ENCODE measurements around the gene CLTCL1. TPM values are rescaled to one million over a fixed set of nuclear protein-coding genes. Genes with fewer than 3 reads are reported as not detected.

CLTCL1 gene
- total and polyA plus RNA-seq, 2 experiments from 2014 or later, result 6.6 to 15.1 TPM

GRCh38 chr22:19147195-19147780, 144.2 kb downstream of the CLTCL1 start:
- no peak overlapping the region for H3K27ac Mint-ChIP-seq
- Histone ChIP-seq H2AFZ (no peak overlapping the region), H3K36me3 (ENCODE audit: insufficient read depth) (no peaks in the 10 kb centered on the region), H3K4me2 (peak overlapping the region; percentile 55; the same call in 1 of the 2 replicates), H3F3A (replicated peaks; ENCODE audit: low read depth) (0 out of 2 replicates have a peak, but pooled peaks cover 18% of the 10 kb centered on the region), H3K9me2 (ENCODE audit: insufficient read depth) (no peaks in the 10 kb centered on the region), H3K4me1 (ENCODE audit: insufficient read depth) (peaks cover 4% of the 10 kb centered on the region; the same call in 1 of the 2 replicates), H3K27me3 (ENCODE audit: insufficient read depth) (peaks cover 71% of the 10 kb centered on the region), H4K20me1 (replicated peaks; ENCODE audit: insufficient read depth) (no peaks in the 10 kb centered on the region), H3K4me3 (no peak overlapping the region), H3K27ac (ENCODE audit: low read depth) (no peak overlapping the region), H3K79me2 (replicated peaks; ENCODE audit: insufficient read depth) (peaks cover 12% of the 10 kb centered on the region)
- peaks cover 24% of the 10 kb centered on the region for H3K4me1 Mint-ChIP-seq
- peaks cover 56% of the 10 kb centered on the region for H3K27me3 Mint-ChIP-seq (ENCODE audit: insufficient read depth, low read depth, poor library complexity)
- peak overlapping the region; percentile 37; the same call in 2 of the 3 replicates for H3K4me3 Mint-ChIP-seq
- ATAC-seq (peak; percentile 17), DNase-seq (ENCODE audit: low spot score) (peak; percentile 58)
- TF ChIP-seq ZNF331 (CRISPR knock-in tag; IDR thresholded peaks at IDR 0.05; ENCODE audit: low read depth), result no peak
- no peak for TF ChIP-seq ZNF114 (CRISPR knock-in tag; IDR thresholded peaks at IDR 0.05)
- no peak for TF ChIP-seq REST (IDR thresholded peaks at IDR 0.05; ENCODE audit: unreplicated experiment)
- TF ChIP-seq ETS1 (IDR thresholded peaks at IDR 0.05), result no peak
- no peak for TF ChIP-seq JUNB (IDR thresholded peaks at IDR 0.05; ENCODE audit: unreplicated experiment)
- peak in 1 of 2 experiments; percentile 25; a peak in 1 of 4 replicates for TF ChIP-seq CTCF (conservative IDR thresholded peaks at IDR 0.05; ENCODE audit: low read depth in 2 of 2)
- TF ChIP-seq POLR2AphosphoS5 (IDR thresholded peaks at IDR 0.05; ENCODE audit: low read depth), result no peak
- peaks cover 7% of the 10 kb centered on the region; the same call in 2 of the 3 replicates for H3K36me3 Mint-ChIP-seq (ENCODE audit: low read depth)
- peaks cover 10% of the 10 kb centered on the region; the same call in 2 of the 3 replicates for H3K9me3 Mint-ChIP-seq

All from GM23338 (cell line).